ENCODE data around the gene EDA.

DNA sequence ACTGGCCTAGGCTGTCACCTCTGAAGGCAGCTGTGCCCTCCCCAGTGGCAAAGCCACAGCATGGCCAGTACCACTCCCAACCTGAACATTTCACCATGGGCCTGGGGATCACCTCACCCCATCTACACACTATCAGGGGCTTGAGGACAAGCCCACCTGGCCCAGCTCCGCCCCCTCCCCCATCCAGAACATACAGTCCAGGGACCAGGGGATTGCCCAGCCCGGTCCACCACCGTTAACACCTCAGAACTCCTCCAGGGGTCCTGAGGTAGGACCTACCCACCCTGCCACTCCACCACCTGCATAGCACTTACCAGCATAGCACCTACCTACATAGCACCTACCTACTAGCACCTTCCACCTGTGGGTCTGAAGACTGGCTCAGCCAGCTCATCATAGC, 179.8 kb downstream of the EDA start:
- no peak for TF ChIP-seq EP300 (IDR thresholded peaks at IDR 0.05)
- TF ChIP-seq, protein P1, sequence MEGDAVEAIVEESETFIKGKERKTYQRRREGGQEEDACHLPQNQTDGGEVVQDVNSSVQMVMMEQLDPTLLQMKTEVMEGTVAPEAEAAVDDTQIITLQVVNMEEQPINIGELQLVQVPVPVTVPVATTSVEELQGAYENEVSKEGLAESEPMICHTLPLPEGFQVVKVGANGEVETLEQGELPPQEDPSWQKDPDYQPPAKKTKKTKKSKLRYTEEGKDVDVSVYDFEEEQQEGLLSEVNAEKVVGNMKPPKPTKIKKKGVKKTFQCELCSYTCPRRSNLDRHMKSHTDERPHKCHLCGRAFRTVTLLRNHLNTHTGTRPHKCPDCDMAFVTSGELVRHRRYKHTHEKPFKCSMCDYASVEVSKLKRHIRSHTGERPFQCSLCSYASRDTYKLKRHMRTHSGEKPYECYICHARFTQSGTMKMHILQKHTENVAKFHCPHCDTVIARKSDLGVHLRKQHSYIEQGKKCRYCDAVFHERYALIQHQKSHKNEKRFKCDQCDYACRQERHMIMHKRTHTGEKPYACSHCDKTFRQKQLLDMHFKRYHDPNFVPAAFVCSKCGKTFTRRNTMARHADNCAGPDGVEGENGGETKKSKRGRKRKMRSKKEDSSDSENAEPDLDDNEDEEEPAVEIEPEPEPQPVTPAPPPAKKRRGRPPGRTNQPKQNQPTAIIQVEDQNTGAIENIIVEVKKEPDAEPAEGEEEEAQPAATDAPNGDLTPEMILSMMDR (IDR thresholded peaks at IDR 0.05): no peak
